ENCODE data around the gene TEX55.

Gene TEX55

DNA sequence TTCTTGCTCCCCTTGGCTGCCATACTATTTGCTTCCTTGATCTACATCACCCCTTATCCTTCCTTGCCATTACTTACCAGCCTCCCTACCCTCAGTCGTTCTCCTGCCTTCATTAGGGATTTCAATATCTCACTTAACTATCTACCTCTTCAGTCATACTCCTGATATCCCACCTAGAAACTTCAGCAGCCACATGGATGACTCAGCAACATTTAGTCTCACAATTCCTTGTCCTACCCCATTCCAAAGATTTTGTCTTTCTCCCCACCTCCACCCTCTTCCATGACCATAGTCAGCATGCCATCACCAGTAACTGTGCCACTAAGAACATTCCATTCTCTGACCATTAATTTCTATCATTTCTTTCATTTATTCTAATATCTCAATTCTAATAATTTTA is 45.8 kb downstream of the TEX55 start:
- TF ChIP-seq, protein P1, sequence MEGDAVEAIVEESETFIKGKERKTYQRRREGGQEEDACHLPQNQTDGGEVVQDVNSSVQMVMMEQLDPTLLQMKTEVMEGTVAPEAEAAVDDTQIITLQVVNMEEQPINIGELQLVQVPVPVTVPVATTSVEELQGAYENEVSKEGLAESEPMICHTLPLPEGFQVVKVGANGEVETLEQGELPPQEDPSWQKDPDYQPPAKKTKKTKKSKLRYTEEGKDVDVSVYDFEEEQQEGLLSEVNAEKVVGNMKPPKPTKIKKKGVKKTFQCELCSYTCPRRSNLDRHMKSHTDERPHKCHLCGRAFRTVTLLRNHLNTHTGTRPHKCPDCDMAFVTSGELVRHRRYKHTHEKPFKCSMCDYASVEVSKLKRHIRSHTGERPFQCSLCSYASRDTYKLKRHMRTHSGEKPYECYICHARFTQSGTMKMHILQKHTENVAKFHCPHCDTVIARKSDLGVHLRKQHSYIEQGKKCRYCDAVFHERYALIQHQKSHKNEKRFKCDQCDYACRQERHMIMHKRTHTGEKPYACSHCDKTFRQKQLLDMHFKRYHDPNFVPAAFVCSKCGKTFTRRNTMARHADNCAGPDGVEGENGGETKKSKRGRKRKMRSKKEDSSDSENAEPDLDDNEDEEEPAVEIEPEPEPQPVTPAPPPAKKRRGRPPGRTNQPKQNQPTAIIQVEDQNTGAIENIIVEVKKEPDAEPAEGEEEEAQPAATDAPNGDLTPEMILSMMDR (IDR thresholded peaks at IDR 0.05; ENCODE audit: control insufficient read depth, insufficient read depth, low read depth, low read length, missing control alignments), result no peak
- DNase-seq (ENCODE audit: low read depth), result no peak
- H3K4me3 ChIP-seq (ENCODE audit: control insufficient read depth, low read depth, low read length), result no peak overlapping the region

DNA sequence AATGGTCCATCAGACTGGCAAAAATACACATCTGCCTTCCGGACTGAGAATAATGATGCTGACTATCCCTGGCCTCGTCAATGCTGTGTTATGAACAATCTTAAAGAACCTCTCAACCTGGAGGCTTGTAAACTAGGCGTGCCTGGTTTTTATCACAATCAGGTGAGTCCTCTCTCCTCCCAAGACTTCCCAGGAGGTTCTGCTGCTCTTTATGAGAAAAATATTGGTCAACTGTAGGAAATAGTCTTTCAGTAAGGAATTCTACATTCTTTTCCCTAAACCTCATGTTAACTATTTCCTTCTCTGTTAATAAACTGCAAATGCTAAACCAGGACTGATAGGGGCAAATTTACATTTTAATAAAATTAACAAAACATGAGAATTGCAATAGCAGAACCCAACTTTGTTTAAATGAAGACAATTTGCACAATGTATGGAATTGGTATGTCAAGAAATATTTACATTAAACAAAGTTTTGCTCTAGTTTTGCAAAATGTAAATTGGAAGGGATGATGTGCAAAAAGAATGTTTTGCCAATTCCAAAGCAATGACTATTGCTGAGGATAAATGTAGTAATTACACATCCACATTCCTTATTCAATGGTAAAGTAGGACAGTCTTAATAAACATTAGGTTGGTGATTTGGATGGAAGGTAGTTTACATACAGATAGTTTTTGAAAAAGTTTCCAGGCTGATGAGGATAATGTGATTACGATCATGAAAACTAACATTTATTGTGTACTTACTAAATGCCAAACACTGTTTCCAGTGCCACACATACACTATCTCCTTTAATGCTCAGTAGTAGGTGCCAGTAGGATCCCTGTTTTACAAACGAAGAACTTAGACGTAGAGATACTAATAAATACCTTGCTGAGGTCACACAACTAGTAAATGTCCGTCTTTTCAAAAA is 48.5 kb downstream of the TEX55 start:
- TF ChIP-seq, protein P1 (IDR thresholded peaks at IDR 0.05; ENCODE audit: control insufficient read depth, insufficient read depth, low read depth, low read length, missing control alignments), result no peak
- no peak overlapping the region for H3K4me3 ChIP-seq (ENCODE audit: control insufficient read depth, low read depth, low read length)
- DNase-seq (ENCODE audit: low read depth), result no peak

DNA sequence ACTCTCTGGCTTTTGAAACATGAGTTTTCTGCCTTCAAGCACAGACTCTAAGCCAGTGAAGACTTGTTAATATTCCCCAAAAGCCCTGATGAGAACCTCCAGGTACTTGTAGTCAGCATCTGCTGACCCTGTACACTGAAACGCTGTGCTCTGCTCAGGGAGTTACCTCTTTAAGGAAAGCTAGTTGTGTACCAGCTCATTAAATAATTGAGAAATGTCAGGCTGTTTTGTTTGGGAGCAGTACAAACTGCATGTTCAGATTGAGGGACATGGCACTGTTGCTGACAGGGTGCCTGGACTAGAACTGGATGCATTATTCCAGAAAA is 49.1 kb downstream of the TEX55 start:
- no peak for DNase-seq (ENCODE audit: low read depth)
- no peak overlapping the region for H3K4me3 ChIP-seq (ENCODE audit: control insufficient read depth, low read depth, low read length)
- TF ChIP-seq, protein P1 (IDR thresholded peaks at IDR 0.05; ENCODE audit: control insufficient read depth, insufficient read depth, low read depth, low read length, missing control alignments), result no peak

DNA sequence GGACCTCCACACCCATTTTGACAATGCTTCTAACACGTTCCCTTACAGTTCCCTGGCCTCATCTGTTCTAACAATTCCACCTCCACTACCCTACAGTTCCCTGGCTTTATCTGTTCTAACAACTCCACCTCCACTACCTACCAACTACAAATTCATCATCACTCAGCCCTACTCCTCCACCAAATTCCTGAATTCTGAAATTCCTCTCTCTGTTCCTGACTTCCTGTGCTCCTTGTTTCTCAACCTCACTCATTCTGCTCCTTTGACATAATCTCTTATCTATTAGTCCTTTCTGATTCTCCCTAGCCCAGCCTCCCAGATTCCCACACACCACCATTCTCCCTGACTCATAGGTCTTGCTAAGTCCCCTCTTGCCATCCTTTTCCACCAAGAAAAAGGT is 49.9 kb downstream of the TEX55 start:
- no peak overlapping the region for H3K4me3 ChIP-seq (ENCODE audit: control insufficient read depth, low read depth, low read length)
- TF ChIP-seq, protein P1 (IDR thresholded peaks at IDR 0.05; ENCODE audit: control insufficient read depth, insufficient read depth, low read depth, low read length, missing control alignments), result no peak
- no peak for DNase-seq (ENCODE audit: low read depth)
